T-helper 17 cell (primary cell): Measurements from ENCODE around the gene MYO9B. TPM values are rescaled to one million over a fixed set of nuclear protein-coding genes. Genes with fewer than 3 reads are reported as not detected.

Source experiments
- ATAC-seq: fragments of 150-1000 bp; cut with Tn5 transposase; 2 replicates; pipeline ENCODE4 v1.10.0; 2021; ENCODE audit warnings: mild to moderate bottlenecking, moderate library complexity
- DNase-seq, 3 donors: peaks; one replicate each; pipeline versions ENCODE4 v3.0.0 to v3.0.0-alpha.2; 2020 to 2021
- H3K9me3 ChIP-seq: one replicate; pipeline ENCODE4 v1.7.0; 2013; ENCODE audit warnings: low read length, mild to moderate bottlenecking; ENCODE audit not compliant: control insufficient read depth, poor library complexity, severe bottlenecking
- H3K27ac Mint-ChIP-seq: one replicate; pipeline ENCODE4 v1.8.0; 2022; ENCODE audit warnings: mild to moderate bottlenecking, moderate library complexity, mixed read lengths
- H3K27me3 Mint-ChIP-seq: one replicate; pipeline ENCODE4 v1.8.0; 2022; ENCODE audit warnings: mixed read lengths
- H3K36me3 Mint-ChIP-seq: one replicate; pipeline ENCODE4 v1.8.0; 2022; ENCODE audit warnings: low read depth, mixed read lengths
- H3K4me1 Mint-ChIP-seq: one replicate; pipeline ENCODE4 v1.8.0; 2022; ENCODE audit warnings: mild to moderate bottlenecking, mixed read lengths
- H3K4me3 Mint-ChIP-seq: one replicate; pipeline ENCODE4 v1.8.0; 2022; ENCODE audit warnings: mild to moderate bottlenecking, moderate library complexity, mixed read lengths
- total RNA-seq, 4 donors: library from RNA in 2 of 4; stranded (reverse) in 2 of 4; gene quantifications; one replicate each; pipeline ENCODE4 v1.2.3 and lab custom pipeline; 2022 to 2026

MYO9B gene
- total RNA-seq, 2 donors from 2014 or later, result 202 to 220 TPM

GRCh38 chr19:17249887-17250548 lies 174.4 kb downstream of the MYO9B start:
- Mint-ChIP-seq H3K4me1 (peaks cover 11% of the 10 kb centered on the region), H3K36me3 (no peaks in the 10 kb centered on the region), H3K27ac (no peak overlapping the region), H3K4me3 (no peak overlapping the region), H3K27me3 (no peaks in the 10 kb centered on the region)
- DNase-seq, result no peak
- ATAC-seq, result no peak
- no peaks in the 10 kb centered on the region for H3K9me3 ChIP-seq

GRCh38 chr19:17254636-17255035 lies 179.1 kb downstream of the MYO9B start:
- Mint-ChIP-seq H3K4me1 (no peaks in the 10 kb centered on the region), H3K36me3 (no peaks in the 10 kb centered on the region), H3K27me3 (no peaks in the 10 kb centered on the region), H3K27ac (no peak overlapping the region), H3K4me3 (no peak overlapping the region)
- no peak for ATAC-seq
- DNase-seq, result no peak
- H3K9me3 ChIP-seq, result no peaks in the 10 kb centered on the region

GRCh38 chr19:17255150-17255621 lies 179.6 kb downstream of the MYO9B start:
- Mint-ChIP-seq H3K4me3 (no peak overlapping the region), H3K36me3 (no peaks in the 10 kb centered on the region), H3K4me1 (no peaks in the 10 kb centered on the region), H3K27me3 (no peaks in the 10 kb centered on the region), H3K27ac (no peak overlapping the region)
- ATAC-seq (no peak), DNase-seq (no peak)
- H3K9me3 ChIP-seq, result no peaks in the 10 kb centered on the region

GRCh38 chr19:17256130-17256529 lies 180.6 kb downstream of the MYO9B start:
- DNase-seq, result no peak
- H3K27ac Mint-ChIP-seq, result no peak overlapping the region
- H3K4me1 Mint-ChIP-seq, result peaks cover 6% of the 10 kb centered on the region
- no peaks in the 10 kb centered on the region for H3K27me3 Mint-ChIP-seq
- no peak overlapping the region for H3K4me3 Mint-ChIP-seq
- no peak for ATAC-seq
- H3K9me3 ChIP-seq, result no peaks in the 10 kb centered on the region
- peaks cover 2% of the 10 kb centered on the region for H3K36me3 Mint-ChIP-seq

GRCh38 chr19:17259118-17259780 lies 183.7 kb downstream of the MYO9B start:
- Mint-ChIP-seq H3K27me3 (no peaks in the 10 kb centered on the region), H3K36me3 (peaks cover 2% of the 10 kb centered on the region)

GRCh38 chr19:17259934-17260333 lies 184.4 kb downstream of the MYO9B start:
- no peak for ATAC-seq
- Mint-ChIP-seq H3K4me3 (no peak overlapping the region), H3K4me1 (peaks cover 9% of the 10 kb centered on the region), H3K27ac (no peak overlapping the region), H3K36me3 (peaks cover 2% of the 10 kb centered on the region), H3K27me3 (no peaks in the 10 kb centered on the region)
- no peak for DNase-seq
- H3K9me3 ChIP-seq, result no peaks in the 10 kb centered on the region

More at GRCh38 chr19:17259118-17259780, 183.7 kb downstream of the MYO9B start:
- H3K27ac Mint-ChIP-seq, result no peak overlapping the region
- no peak for ATAC-seq
- no peak overlapping the region for H3K4me3 Mint-ChIP-seq
- peaks cover 9% of the 10 kb centered on the region for H3K4me1 Mint-ChIP-seq
- H3K9me3 ChIP-seq, result no peaks in the 10 kb centered on the region
- DNase-seq, result no peak

GRCh38 chr19:17260842-17261325 lies 185.3 kb downstream of the MYO9B start:
- Mint-ChIP-seq H3K27me3 (no peaks in the 10 kb centered on the region), H3K4me3 (peak overlapping the region; percentile 46), H3K4me1 (peaks cover 9% of the 10 kb centered on the region), H3K36me3 (peaks cover 2% of the 10 kb centered on the region), H3K27ac (peak overlapping the region; percentile 67)
- no peaks in the 10 kb centered on the region for H3K9me3 ChIP-seq
- peak; percentile 76 to 90 (median 84) for DNase-seq
- ATAC-seq, result peak; percentile 100

GRCh38 chr19:17262557-17262956 lies 187.0 kb downstream of the MYO9B start:
- H3K27me3 Mint-ChIP-seq, result no peaks in the 10 kb centered on the region
- H3K36me3 Mint-ChIP-seq, result peaks cover 2% of the 10 kb centered on the region
- DNase-seq, result no peak
- ATAC-seq, result no peak
- H3K27ac Mint-ChIP-seq, result no peak overlapping the region
- no peak overlapping the region for H3K4me3 Mint-ChIP-seq
- no peaks in the 10 kb centered on the region for H3K9me3 ChIP-seq
- peaks cover 15% of the 10 kb centered on the region for H3K4me1 Mint-ChIP-seq

Other genes starting within 250 kb of the MYO9B start
- gene SIN3B, start 246.4 kb upstream of the MYO9B start, total RNA-seq, result 10 to 100 TPM; 61.1 to 69.4 TPM
- 1 to 10 TPM in 1 of 2 donors, under 1 TPM in 1; 0.07 to 2.7 TPM for gene F2RL3, start 186.8 kb upstream of the MYO9B start, total RNA-seq
- 1 to 10 TPM; 1.1 to 3.3 TPM for gene CPAMD8, start 49.0 kb upstream of the MYO9B start, total RNA-seq
- 10 to 100 TPM; 18.4 to 26.2 TPM for gene HAUS8, start 325 bp upstream of the MYO9B start, total RNA-seq
- 10 to 100 TPM; 21.7 to 23.1 TPM for gene USE1, start 139.6 kb downstream of the MYO9B start, total RNA-seq
- gene OCEL1, start 150.4 kb downstream of the MYO9B start, total RNA-seq, result 10 to 100 TPM; 13.9 to 14.9 TPM
- gene NR2F6, start 170.1 kb downstream of the MYO9B start, total RNA-seq, result 1 to 10 TPM; 1.8 to 2.1 TPM
- under 1 TPM in 1 of 2 donors, not detected in 1; 0.26 TPM for gene USHBP1, start 189.0 kb downstream of the MYO9B start, total RNA-seq
- gene BABAM1, start 191.7 kb downstream of the MYO9B start, total RNA-seq, result 10 to 100 TPM; 70.7 to 72.2 TPM
- gene ANKLE1, start 206.1 kb downstream of the MYO9B start, total RNA-seq, result 1 to 10 TPM; 1.4 to 2.0 TPM
- gene ABHD8, start 227.6 kb downstream of the MYO9B start, total RNA-seq, result 1 to 10 TPM; 5.0 to 7.1 TPM
- gene MRPL34, start 230.1 kb downstream of the MYO9B start, total RNA-seq, result 10 to 100 TPM; 47.0 to 47.1 TPM
- 10 to 100 TPM; 40.3 to 50.3 TPM for gene DDA1, start 233.8 kb downstream of the MYO9B start, total RNA-seq